Esophagus muscularis mucosa (tissue), 3 donors: ENCODE results near the gene TMC7.

Experiments used
- POLR2A ChIP-seq: fragments of 450-650 bp; IDR thresholded peaks from one replicate; pipeline ENCODE4 v1.6.1; 2017; ENCODE audit warnings: antibody characterized with exemption, moderate library complexity, mild to moderate bottlenecking, low read depth
- POLR2AphosphoS5 ChIP-seq, 2 donors: sonication (generic); formaldehyde crosslinking; IDR thresholded peaks; one replicate each; pipeline ENCODE4 v1.6.1; 2017; ENCODE audit warnings: antibody characterized with exemption in 2 of 2
- TF ChIP-seq, protein P1 (sequence below), 3 experiments: fragments of 200-600 bp in 2 of 3; fragments of 450-650 bp in 1 of 3; sonication (generic) in 2 of 3; IDR thresholded peaks; one replicate each; pipeline ENCODE4 v1.5.1; 2017 to 2019; ENCODE audit warnings: antibody characterized with exemption in 3 of 3, mild to moderate bottlenecking in 2 of 3, moderate library complexity in 1 of 3

DNA sequence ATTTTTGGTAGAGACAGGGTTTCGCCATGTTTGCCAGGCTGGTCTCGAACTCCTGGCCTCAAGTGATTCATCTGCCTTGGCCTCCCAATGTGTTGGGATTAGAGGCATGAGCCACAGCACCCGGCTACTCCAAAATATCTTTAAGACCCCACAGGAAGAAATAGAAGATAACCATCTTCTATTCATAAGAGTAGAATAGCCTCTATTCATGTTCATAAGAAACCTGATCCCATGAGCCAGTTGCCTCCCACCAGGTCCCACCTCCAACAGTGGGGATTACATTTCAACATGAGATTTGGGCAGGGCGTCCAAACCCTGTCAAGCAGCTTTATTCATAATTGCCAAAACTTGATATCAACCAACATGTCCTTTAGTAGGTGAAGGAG, 13.9 kb upstream of the TMC7 start:
- TF ChIP-seq, protein P1, sequence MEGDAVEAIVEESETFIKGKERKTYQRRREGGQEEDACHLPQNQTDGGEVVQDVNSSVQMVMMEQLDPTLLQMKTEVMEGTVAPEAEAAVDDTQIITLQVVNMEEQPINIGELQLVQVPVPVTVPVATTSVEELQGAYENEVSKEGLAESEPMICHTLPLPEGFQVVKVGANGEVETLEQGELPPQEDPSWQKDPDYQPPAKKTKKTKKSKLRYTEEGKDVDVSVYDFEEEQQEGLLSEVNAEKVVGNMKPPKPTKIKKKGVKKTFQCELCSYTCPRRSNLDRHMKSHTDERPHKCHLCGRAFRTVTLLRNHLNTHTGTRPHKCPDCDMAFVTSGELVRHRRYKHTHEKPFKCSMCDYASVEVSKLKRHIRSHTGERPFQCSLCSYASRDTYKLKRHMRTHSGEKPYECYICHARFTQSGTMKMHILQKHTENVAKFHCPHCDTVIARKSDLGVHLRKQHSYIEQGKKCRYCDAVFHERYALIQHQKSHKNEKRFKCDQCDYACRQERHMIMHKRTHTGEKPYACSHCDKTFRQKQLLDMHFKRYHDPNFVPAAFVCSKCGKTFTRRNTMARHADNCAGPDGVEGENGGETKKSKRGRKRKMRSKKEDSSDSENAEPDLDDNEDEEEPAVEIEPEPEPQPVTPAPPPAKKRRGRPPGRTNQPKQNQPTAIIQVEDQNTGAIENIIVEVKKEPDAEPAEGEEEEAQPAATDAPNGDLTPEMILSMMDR (IDR thresholded peaks at IDR 0.05): no peak
- no peak for TF ChIP-seq POLR2A
- TF ChIP-seq POLR2AphosphoS5 (IDR thresholded peaks at IDR 0.05): no peak
